GM18526 (cell line): ENCODE results near the gene PSME3.

ENCODE experiments used
- POLR2A ChIP-seq: IDR thresholded peaks from 3 replicates; pipeline ENCODE4 v1.6.1; 2011; ENCODE audit not compliant: insufficient read length; ENCODE audit errors: extremely low read depth

The PSME3 gene

GRCh38 chr17:42832934-42833766 lies at the start of gene PSME3:
PSME3 (plus strand) TSS chr17:42833397; CDS start chr17:42833632, 235 bp downstream.
- peak; percentile 89 for TF ChIP-seq POLR2A

GRCh38 chr17:42783791-42784138 lies 49.4 kb upstream of the PSME3 start:
- no peak for TF ChIP-seq POLR2A

DNA sequence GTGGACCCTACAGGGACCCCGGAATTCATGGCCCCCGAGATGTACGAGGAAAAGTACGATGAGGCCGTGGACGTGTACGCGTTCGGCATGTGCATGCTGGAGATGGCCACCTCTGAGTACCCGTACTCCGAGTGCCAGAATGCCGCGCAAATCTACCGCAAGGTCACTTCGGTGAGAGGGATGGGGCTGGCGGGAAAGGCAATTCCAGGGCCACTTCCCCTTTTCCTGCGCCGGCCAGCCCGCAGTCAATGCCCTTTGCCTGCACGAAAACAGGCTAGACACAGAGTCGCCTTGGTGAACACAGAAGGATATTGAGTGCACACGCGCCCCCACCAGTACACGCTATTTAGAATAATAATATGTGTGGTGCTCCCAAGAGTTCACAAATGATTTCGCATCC lies 48.8 kb upstream of the PSME3 start:
- no peak for TF ChIP-seq POLR2A

DNA sequence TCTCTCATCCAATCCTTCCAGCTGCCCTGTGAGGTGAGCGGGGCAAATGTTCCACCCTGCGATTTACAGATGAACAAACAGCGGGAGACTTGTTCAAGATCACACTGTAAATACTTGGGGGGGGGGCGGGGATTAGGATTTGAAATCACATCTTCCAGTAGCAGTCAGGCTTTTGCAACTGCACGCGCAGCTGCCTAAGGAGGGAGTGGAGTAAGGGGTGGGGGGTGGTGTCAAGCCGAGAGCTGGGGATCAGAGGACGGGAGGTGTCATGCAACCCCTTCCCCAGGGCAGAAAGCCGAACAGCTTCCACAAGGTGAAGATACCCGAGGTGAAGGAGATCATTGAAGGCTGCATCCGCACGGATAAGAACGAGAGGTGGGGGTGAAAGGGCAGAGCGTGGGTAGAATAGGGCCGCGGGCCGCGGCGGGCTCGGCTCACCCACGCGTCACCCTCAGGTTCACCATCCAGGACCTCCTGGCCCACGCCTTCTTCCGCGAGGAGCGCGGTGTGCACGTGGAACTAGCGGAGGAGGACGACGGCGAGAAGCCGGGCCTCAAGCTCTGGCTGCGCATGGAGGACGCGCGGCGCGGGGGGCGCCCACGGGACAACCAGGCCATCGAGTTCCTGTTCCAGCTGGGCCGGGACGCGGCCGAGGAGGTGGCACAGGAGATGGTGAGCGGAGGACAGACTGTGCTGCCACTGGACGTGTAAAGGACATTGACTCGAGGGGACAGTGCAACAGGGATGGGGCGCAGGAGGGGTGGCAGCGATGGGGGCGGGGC lies 48.2 kb upstream of the PSME3 start:
- TF ChIP-seq POLR2A: no peak

- no peak for TF ChIP-seq POLR2A
Measured at GRCh38 chr17:42787266-42787665, 45.9 kb upstream of the PSME3 start.

DNA sequence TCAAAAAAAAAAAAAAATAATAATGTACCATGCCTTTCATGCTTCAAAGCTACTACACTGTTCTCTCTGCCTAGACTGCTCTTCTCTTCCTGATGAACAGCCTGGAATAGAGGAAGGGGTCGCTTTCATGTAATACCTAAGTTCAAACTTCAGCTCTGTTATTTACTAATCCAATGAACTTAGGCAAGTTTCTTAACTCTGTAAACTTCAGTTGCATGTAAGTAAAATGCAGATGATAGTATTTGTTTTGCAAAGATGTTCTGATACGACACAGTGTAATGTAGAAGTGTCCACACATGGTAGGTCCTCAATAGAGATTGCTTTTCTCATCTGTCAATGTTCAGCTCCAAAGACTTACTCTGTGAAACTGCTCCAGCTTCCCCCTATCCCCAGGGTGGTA lies 41.2 kb upstream of the PSME3 start:
- no peak for TF ChIP-seq POLR2A

DNA sequence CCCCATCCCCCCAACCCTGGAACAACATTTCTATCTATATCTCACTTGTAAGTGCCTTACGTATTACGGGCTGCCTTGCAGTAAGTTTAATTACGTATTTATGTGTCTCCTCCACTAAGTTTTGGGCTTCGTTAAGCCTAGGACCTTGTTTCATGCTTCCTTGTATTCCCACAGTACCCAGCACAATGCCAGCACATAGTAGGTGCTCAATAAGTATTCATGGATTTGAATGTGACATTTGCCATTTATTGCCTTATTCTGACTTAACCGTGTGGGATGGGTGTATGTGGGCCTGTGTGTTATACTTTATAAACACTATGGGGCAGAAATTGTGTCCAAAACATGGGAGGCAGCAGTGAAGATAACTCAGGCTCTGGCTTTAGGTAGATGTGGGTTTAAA lies 40.7 kb upstream of the PSME3 start:
- no peak for TF ChIP-seq POLR2A

- no peak for TF ChIP-seq POLR2A
Measured at GRCh38 chr17:42795061-42795460, 38.1 kb upstream of the PSME3 start.

- no peak for TF ChIP-seq POLR2A
Measured at GRCh38 chr17:42795465-42795864, 37.7 kb upstream of the PSME3 start.

DNA sequence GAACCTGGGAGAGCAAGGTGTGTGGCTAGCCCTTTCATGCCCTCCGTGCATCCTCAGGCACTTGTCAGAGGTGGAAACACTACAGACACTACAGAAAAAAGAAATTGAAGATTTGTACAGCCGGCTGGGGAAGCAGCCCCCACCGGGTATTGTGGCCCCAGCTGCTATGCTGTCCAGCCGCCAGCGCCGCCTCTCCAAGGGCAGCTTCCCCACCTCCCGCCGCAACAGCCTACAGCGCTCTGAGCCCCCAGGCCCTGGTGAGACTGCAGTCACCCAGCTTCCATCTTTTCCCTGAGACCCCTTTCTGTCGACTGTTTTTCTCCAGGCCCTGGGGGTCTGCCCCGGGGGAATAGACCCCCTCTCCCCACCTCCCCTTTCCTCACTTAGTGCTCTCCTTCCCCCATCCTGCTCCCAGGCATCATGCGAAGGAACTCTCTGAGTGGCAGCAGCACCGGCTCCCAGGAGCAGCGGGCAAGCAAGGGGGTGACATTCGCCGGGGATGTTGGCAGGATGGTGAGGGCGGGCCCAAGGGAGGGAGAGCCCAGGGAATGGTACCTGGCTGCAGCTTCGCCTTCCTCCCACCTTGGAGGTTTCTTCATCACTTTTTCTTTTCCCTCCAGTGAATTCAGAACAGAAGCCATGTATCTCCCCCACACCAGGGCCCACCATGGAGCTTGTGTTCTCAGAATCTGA lies 37.0 kb upstream of the PSME3 start:
- no peak for TF ChIP-seq POLR2A

DNA sequence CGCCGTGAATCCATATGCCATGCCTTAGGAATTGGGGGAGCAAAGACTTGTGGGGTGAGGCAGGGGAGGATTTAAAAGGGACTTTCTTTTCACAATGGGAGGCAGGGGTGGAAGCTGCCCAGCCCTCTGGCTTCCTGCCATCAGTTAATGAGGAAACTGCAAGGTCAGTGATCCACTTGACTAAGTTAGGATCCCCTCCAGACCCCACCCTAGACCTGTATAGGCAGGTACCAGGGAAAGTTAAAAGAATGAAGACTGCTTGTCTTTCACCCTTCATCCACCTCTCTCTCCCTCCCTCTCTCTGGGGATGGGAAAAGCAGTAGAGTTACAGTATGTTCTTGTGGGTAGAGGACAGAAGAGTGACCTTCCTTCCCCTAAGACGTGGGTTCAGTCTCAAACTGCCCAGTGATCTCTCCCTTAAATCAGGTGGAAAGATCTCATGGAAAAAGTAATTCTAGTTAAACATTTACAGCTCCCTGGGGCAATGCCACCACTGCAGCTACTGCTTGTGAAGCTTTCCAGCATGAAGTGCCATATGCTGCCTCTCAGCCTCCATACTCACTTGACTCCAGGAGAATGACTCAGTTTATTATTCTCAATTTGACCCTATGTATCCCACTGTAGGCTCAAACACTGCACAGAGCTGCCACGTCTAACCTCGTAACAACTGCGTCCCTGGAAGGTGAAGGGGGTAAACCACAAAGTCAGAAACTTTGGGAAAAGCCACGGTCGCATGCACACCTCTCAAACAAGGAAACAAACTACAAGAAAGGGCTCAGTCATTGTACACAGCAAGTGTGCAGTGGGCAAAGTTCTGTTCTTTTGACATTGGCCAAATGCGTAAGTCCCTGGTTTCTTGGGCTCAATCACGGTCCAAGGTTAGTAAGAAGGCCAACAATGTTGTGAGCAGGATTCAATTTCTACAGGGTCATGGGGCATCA lies 35.9 kb upstream of the PSME3 start:
- no peak for TF ChIP-seq POLR2A

DNA sequence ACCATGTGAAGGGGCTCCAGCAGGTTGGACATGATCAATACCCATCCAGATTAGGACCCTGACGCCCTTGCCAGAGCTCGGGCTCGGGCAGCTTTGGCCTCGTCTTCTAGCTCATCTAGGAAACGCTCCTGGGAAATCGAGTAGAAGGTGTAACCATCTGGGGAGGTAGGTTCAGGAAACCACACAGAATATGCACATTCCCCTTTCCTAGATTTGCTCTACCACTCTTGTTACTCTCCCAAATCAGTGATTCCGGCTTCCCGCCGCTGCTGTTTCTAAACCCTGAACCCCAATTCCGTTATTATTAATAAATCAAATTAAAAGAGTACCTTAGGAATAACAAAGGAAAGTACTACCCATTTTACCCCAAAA lies 35.2 kb upstream of the PSME3 start:
- TF ChIP-seq POLR2A: no peak

DNA sequence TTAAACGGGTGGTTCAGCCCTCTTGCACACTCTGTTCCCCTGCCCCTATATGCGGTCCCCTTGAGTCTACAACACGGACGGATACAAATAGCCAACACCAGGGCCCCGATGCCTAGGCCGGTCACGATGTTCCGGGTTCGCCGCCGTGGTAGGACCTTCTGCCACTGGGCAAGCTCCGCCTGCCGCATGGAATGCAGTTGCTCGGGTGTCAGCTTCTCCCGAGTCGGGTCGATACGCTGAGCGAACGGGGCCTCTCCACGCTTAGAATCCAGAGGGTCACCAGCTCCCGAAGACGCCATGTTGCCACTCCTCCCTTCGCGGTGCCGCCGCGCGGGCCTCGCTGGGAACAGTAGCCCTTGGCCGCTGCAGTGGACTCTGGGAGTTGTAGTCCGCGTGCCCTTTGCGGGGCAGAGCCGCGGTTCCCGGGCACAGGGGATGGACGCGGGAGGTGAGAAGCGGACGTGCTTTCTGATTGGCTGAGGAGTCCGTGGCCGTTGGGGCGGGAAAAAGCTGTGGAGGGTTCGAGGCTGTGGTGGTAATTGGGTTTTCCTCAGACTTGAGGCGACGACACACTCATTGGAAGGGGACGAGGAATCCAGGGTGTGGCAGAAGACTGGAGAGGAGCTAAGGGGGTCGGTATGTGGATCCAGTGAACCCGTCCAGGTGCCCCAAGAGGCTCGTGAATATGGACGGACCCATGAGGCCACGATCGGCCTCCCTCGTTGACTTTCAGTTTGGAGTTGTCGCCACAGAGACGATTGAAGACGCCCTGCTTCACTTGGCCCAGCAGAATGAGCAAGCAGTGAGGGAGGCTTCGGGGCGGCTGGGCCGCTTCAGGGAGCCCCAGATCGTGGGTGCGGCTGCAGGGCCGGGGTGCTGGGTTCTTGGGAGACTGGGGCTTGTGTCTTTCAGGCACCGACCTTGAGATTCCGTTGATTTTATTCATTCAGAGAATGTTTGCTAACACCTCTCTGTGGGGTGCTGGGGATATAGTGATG lies 34.5 kb upstream of the PSME3 start, which contains the start of the genes CNTD1 and COA3:
TSS of gene CNTD1 (plus strand) at position 479 of the 998 bp plus-strand sequence. CDS start at position 686, 207 bp downstream.
TSS of gene COA3 (minus strand) at position 322 of the 998 bp plus-strand sequence. CDS start at position 299, 23 bp downstream.
- TF ChIP-seq POLR2A: peak; percentile 61
